ENCODE measurements around the gene OTX1.

GRCh38 chr2:63027220-63027619 is 23.4 kb upstream of the OTX1 start:
- TF ChIP-seq, protein P1, sequence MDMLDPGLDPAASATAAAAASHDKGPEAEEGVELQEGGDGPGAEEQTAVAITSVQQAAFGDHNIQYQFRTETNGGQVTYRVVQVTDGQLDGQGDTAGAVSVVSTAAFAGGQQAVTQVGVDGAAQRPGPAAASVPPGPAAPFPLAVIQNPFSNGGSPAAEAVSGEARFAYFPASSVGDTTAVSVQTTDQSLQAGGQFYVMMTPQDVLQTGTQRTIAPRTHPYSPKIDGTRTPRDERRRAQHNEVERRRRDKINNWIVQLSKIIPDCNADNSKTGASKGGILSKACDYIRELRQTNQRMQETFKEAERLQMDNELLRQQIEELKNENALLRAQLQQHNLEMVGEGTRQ (CRISPR knock-in tag; IDR thresholded peaks at IDR 0.05): no peak
- TF ChIP-seq CTCF (IDR thresholded peaks at IDR 0.05) (no peak), FOXJ3 (CRISPR knock-in tag; IDR thresholded peaks at IDR 0.05; ENCODE audit: borderline replicate concordance) (no peak)
- TF ChIP-seq, protein P2, sequence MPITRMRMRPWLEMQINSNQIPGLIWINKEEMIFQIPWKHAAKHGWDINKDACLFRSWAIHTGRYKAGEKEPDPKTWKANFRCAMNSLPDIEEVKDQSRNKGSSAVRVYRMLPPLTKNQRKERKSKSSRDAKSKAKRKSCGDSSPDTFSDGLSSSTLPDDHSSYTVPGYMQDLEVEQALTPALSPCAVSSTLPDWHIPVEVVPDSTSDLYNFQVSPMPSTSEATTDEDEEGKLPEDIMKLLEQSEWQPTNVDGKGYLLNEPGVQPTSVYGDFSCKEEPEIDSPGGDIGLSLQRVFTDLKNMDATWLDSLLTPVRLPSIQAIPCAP (CRISPR knock-in tag; IDR thresholded peaks at IDR 0.05): no peak
- TF ChIP-seq, protein P3, sequence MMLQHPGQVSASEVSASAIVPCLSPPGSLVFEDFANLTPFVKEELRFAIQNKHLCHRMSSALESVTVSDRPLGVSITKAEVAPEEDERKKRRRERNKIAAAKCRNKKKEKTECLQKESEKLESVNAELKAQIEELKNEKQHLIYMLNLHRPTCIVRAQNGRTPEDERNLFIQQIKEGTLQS (CRISPR knock-in tag; conservative IDR thresholded peaks at IDR 0.05): no peak
- TF ChIP-seq, protein P4, sequence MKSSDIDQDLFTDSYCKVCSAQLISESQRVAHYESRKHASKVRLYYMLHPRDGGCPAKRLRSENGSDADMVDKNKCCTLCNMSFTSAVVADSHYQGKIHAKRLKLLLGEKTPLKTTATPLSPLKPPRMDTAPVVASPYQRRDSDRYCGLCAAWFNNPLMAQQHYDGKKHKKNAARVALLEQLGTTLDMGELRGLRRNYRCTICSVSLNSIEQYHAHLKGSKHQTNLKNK (CRISPR knock-in tag; IDR thresholded peaks at IDR 0.05): no peak

All from WTC11 (cell line).